ENCODE data around the gene COL27A1.

DNA sequence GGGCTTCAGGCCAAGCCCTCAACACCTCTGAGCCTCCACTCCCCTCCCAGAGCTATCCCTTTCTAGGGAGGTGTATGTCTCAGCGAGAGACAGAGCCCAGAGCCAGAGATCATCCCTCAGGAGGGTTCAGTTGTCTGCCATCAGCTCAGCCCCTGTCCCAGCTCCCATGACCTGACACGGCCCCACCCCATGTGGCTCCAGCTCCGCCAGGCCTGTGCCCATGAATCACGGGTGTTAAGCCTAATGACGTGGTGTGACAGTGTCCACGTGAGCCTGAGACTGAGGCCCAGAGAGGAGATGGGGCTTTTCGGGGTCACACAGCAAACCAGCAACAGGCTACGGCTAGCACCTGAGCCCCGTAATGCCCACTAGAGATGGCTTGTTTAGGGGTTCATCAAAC lies 106.7 kb downstream of the COL27A1 start:
- TF ChIP-seq, protein P1, sequence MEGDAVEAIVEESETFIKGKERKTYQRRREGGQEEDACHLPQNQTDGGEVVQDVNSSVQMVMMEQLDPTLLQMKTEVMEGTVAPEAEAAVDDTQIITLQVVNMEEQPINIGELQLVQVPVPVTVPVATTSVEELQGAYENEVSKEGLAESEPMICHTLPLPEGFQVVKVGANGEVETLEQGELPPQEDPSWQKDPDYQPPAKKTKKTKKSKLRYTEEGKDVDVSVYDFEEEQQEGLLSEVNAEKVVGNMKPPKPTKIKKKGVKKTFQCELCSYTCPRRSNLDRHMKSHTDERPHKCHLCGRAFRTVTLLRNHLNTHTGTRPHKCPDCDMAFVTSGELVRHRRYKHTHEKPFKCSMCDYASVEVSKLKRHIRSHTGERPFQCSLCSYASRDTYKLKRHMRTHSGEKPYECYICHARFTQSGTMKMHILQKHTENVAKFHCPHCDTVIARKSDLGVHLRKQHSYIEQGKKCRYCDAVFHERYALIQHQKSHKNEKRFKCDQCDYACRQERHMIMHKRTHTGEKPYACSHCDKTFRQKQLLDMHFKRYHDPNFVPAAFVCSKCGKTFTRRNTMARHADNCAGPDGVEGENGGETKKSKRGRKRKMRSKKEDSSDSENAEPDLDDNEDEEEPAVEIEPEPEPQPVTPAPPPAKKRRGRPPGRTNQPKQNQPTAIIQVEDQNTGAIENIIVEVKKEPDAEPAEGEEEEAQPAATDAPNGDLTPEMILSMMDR (IDR thresholded peaks at IDR 0.05), result no peak
- TF ChIP-seq POLR2A (IDR thresholded peaks at IDR 0.05), result no peak

Data from testis (tissue), 2 donors.